ENCODE measurements around the gene TRIML1. TPM values are rescaled to one million over a fixed set of nuclear protein-coding genes. Genes with fewer than 3 reads are reported as not detected.

The TRIML1 gene
- total RNA-seq, 5 donors from 2014 or later (not counting 1 experiment from before 2014, with no cell fraction given): not detected

- H3K36me3 ChIP-seq (ENCODE audit: control insufficient read depth in 2 of 2, extremely low read depth in 1 of 2, insufficient read depth in 1 of 2, low read length in 1 of 2): no peaks in the 10 kb centered on the region
- Mint-ChIP-seq H3K4me1 (no peaks in the 10 kb centered on the region), H3K9me3 (peaks cover 6 to 9% (median 7%) of the 10 kb centered on the region in 3 donors), H3K4me3 (no peak overlapping the region), H3K36me3 (no peaks in the 10 kb centered on the region), H3K27me3 (no peaks in the 10 kb centered on the region), H3K27ac (no peak overlapping the region)
- ChIA-PET CTCF (no interaction called here), POLR2A (no interaction called here)
- H3K4me3 ChIP-seq (ENCODE audit: control insufficient read depth in 1 of 2, extremely low read depth in 1 of 2, low read length in 1 of 2): no peak overlapping the region
- H3K9me3 ChIP-seq: no peaks in the 10 kb centered on the region
- DNase-seq (no peak), ATAC-seq (replicated peaks in 1 of 4) (no peak)
- no peaks in the 10 kb centered on the region for H3K4me1 ChIP-seq (ENCODE audit: control insufficient read depth in 1 of 2, extremely low read depth in 1 of 2, insufficient read depth in 2 of 2, low read length in 2 of 2)
- H3K27me3 ChIP-seq (replicated peaks in 1 of 2; ENCODE audit: control insufficient read depth in 2 of 2, extremely low read depth in 1 of 2, insufficient read depth in 2 of 2, low read length in 1 of 2): no peaks in the 10 kb centered on the region
- H3K27ac ChIP-seq (ENCODE audit: low read length): no peak overlapping the region
- WGBS (ENCODE audit: insufficient coverage): 92% methylated on average over 20 of the region's 28 CpGs
Observed at GRCh38 chr4:188178806-188179205, 39.6 kb downstream of the TRIML1 start.

GRCh38 chr4:188187106-188187505 lies 47.9 kb downstream of the TRIML1 start:
- CTCF ChIA-PET: interaction anchor here in 1 of 2 donors (0.6 kb wide), 1 partner anchor 203 kb away, joined by 3 read pairs; no protein-coding TSS in a partner anchor
- no peaks in the 10 kb centered on the region for H3K4me1 ChIP-seq (ENCODE audit: control insufficient read depth in 1 of 2, extremely low read depth in 1 of 2, insufficient read depth in 2 of 2, low read length in 2 of 2)

GRCh38 chr4:188190461-188190860 lies 51.2 kb downstream of the TRIML1 start:
- Histone ChIP-seq H3K36me3 (ENCODE audit: control insufficient read depth in 2 of 2, extremely low read depth in 1 of 2, insufficient read depth in 1 of 2, low read length in 1 of 2) (no peaks in the 10 kb centered on the region), H3K27ac (ENCODE audit: low read length) (no peak overlapping the region), H3K9me3 (no peaks in the 10 kb centered on the region), H3K27me3 (replicated peaks in 1 of 2; ENCODE audit: control insufficient read depth in 2 of 2, extremely low read depth in 1 of 2, insufficient read depth in 2 of 2, low read length in 1 of 2) (peaks cover 0 to 6% of the 10 kb centered on the region in 2 experiments), H3K4me3 (ENCODE audit: control insufficient read depth in 1 of 2, extremely low read depth in 1 of 2, low read length in 1 of 2) (no peak overlapping the region), H3K4me1 (ENCODE audit: control insufficient read depth in 1 of 2, extremely low read depth in 1 of 2, insufficient read depth in 2 of 2, low read length in 2 of 2) (no peaks in the 10 kb centered on the region)
- DNase-seq: no peak
- no peak overlapping the region for H3K4me3 Mint-ChIP-seq
- ATAC-seq (replicated peaks in 1 of 4): no peak
- CTCF ChIA-PET: no interaction called here
- H3K4me1 Mint-ChIP-seq: no peaks in the 10 kb centered on the region
- 57% methylated on average over 1 of the region's 3 CpGs for WGBS (ENCODE audit: insufficient coverage)
- no peaks in the 10 kb centered on the region for H3K27me3 Mint-ChIP-seq
- peaks cover 0 to 5% (median 4%) of the 10 kb centered on the region in 3 donors for H3K9me3 Mint-ChIP-seq
- H3K27ac Mint-ChIP-seq: no peak overlapping the region
- POLR2A ChIA-PET: no interaction called here
- no peaks in the 10 kb centered on the region for H3K36me3 Mint-ChIP-seq

More at GRCh38 chr4:188187106-188187505, 47.9 kb downstream of the TRIML1 start:
- Histone ChIP-seq H3K27me3 (replicated peaks in 1 of 2; ENCODE audit: control insufficient read depth in 2 of 2, extremely low read depth in 1 of 2, insufficient read depth in 2 of 2, low read length in 1 of 2) (peaks cover 0 to 6% of the 10 kb centered on the region in 2 experiments), H3K36me3 (ENCODE audit: control insufficient read depth in 2 of 2, extremely low read depth in 1 of 2, insufficient read depth in 1 of 2, low read length in 1 of 2) (no peaks in the 10 kb centered on the region), H3K9me3 (no peaks in the 10 kb centered on the region), H3K4me3 (ENCODE audit: control insufficient read depth in 1 of 2, extremely low read depth in 1 of 2, low read length in 1 of 2) (no peak overlapping the region), H3K27ac (ENCODE audit: low read length) (no peak overlapping the region)
- no peaks in the 10 kb centered on the region for H3K4me1 Mint-ChIP-seq
- ATAC-seq (replicated peaks in 1 of 4) (no peak), DNase-seq (no peak)
- no peaks in the 10 kb centered on the region for H3K27me3 Mint-ChIP-seq
- H3K36me3 Mint-ChIP-seq: no peaks in the 10 kb centered on the region
- H3K4me3 Mint-ChIP-seq: no peak overlapping the region
- peaks cover 0 to 10% (median 7%) of the 10 kb centered on the region in 3 donors for H3K9me3 Mint-ChIP-seq
- no CpG with 5 or more reads among the region's 2 CpGs for WGBS (ENCODE audit: insufficient coverage)
- POLR2A ChIA-PET: no interaction called here
- H3K27ac Mint-ChIP-seq: no peak overlapping the region

- no peaks in the 10 kb centered on the region for H3K36me3 Mint-ChIP-seq
- ChIA-PET POLR2A (no interaction called here), CTCF (no interaction called here)
- WGBS (ENCODE audit: insufficient coverage): 81% methylated on average over 4 of the region's 5 CpGs
- H3K9me3 Mint-ChIP-seq: peaks cover 0 to 5% (median 3%) of the 10 kb centered on the region in 3 donors
- Histone ChIP-seq H3K4me1 (ENCODE audit: control insufficient read depth in 1 of 2, extremely low read depth in 1 of 2, insufficient read depth in 2 of 2, low read length in 2 of 2) (no peaks in the 10 kb centered on the region), H3K27ac (ENCODE audit: low read length) (no peak overlapping the region), H3K4me3 (ENCODE audit: control insufficient read depth in 1 of 2, extremely low read depth in 1 of 2, low read length in 1 of 2) (no peak overlapping the region), H3K9me3 (no peaks in the 10 kb centered on the region), H3K27me3 (replicated peaks in 1 of 2; ENCODE audit: control insufficient read depth in 2 of 2, extremely low read depth in 1 of 2, insufficient read depth in 2 of 2, low read length in 1 of 2) (peaks cover 0 to 6% of the 10 kb centered on the region in 2 experiments), H3K36me3 (ENCODE audit: control insufficient read depth in 2 of 2, extremely low read depth in 1 of 2, insufficient read depth in 1 of 2, low read length in 1 of 2) (no peaks in the 10 kb centered on the region)
- H3K27ac Mint-ChIP-seq: no peak overlapping the region
- H3K4me1 Mint-ChIP-seq: no peaks in the 10 kb centered on the region
- no peak overlapping the region for H3K4me3 Mint-ChIP-seq
- DNase-seq: no peak
- no peak for ATAC-seq (replicated peaks in 1 of 4)
- H3K27me3 Mint-ChIP-seq: no peaks in the 10 kb centered on the region
Observed at GRCh38 chr4:188194421-188194820, 55.2 kb downstream of the TRIML1 start.

GRCh38 chr4:188195389-188195985 lies 56.2 kb downstream of the TRIML1 start:
- H3K27me3 Mint-ChIP-seq: no peaks in the 10 kb centered on the region
- H3K27me3 ChIP-seq (replicated peaks in 1 of 2; ENCODE audit: control insufficient read depth in 2 of 2, extremely low read depth in 1 of 2, insufficient read depth in 2 of 2, low read length in 1 of 2): peaks cover 0 to 6% of the 10 kb centered on the region in 2 experiments
- DNase-seq (no peak), ATAC-seq (replicated peaks in 1 of 4) (no peak)
- no peak overlapping the region for H3K27ac ChIP-seq (ENCODE audit: low read length)
- no peak overlapping the region for H3K4me3 Mint-ChIP-seq
- H3K4me1 ChIP-seq (ENCODE audit: control insufficient read depth in 1 of 2, extremely low read depth in 1 of 2, insufficient read depth in 2 of 2, low read length in 2 of 2): no peaks in the 10 kb centered on the region
- CTCF ChIA-PET: no interaction called here
- H3K9me3 ChIP-seq: no peaks in the 10 kb centered on the region
- H3K27ac Mint-ChIP-seq: no peak overlapping the region
- no peaks in the 10 kb centered on the region for H3K36me3 ChIP-seq (ENCODE audit: control insufficient read depth in 2 of 2, extremely low read depth in 1 of 2, insufficient read depth in 1 of 2, low read length in 1 of 2)
- peaks cover 0 to 5% (median 3%) of the 10 kb centered on the region in 3 donors for H3K9me3 Mint-ChIP-seq
- H3K4me3 ChIP-seq (ENCODE audit: control insufficient read depth in 1 of 2, extremely low read depth in 1 of 2, low read length in 1 of 2): no peak overlapping the region
- no peaks in the 10 kb centered on the region for H3K36me3 Mint-ChIP-seq
- 96% methylated on average over 5 of the region's 8 CpGs for WGBS (ENCODE audit: insufficient coverage)
- H3K4me1 Mint-ChIP-seq: no peaks in the 10 kb centered on the region
- POLR2A ChIA-PET: no interaction called here

- H3K4me1 ChIP-seq (ENCODE audit: control insufficient read depth in 1 of 2, extremely low read depth in 1 of 2, insufficient read depth in 2 of 2, low read length in 2 of 2): no peaks in the 10 kb centered on the region
- Mint-ChIP-seq H3K4me3 (no peak overlapping the region), H3K4me1 (no peaks in the 10 kb centered on the region), H3K36me3 (no peaks in the 10 kb centered on the region), H3K27me3 (no peaks in the 10 kb centered on the region), H3K27ac (no peak overlapping the region), H3K9me3 (peaks cover 3 to 5% (median 4%) of the 10 kb centered on the region in 3 donors)
- ATAC-seq (replicated peaks in 1 of 4) (no peak), DNase-seq (no peak)
- no peak overlapping the region for H3K4me3 ChIP-seq (ENCODE audit: control insufficient read depth in 1 of 2, extremely low read depth in 1 of 2, low read length in 1 of 2)
- CTCF ChIA-PET: no interaction called here
- WGBS (ENCODE audit: insufficient coverage): 79% methylated on average over 10 of the region's 13 CpGs
- no peaks in the 10 kb centered on the region for H3K36me3 ChIP-seq (ENCODE audit: control insufficient read depth in 2 of 2, extremely low read depth in 1 of 2, insufficient read depth in 1 of 2, low read length in 1 of 2)
- H3K27me3 ChIP-seq (replicated peaks in 1 of 2; ENCODE audit: control insufficient read depth in 2 of 2, extremely low read depth in 1 of 2, insufficient read depth in 2 of 2, low read length in 1 of 2): peaks cover 0 to 5% of the 10 kb centered on the region in 2 experiments
- H3K9me3 ChIP-seq: no peaks in the 10 kb centered on the region
- H3K27ac ChIP-seq (ENCODE audit: low read length): no peak overlapping the region
- POLR2A ChIA-PET: no interaction called here
Observed at GRCh38 chr4:188196134-188196735, 57.0 kb downstream of the TRIML1 start.
